GM12878 (cell line): Measurements from ENCODE around the gene SLC25A41. TPM values are rescaled to one million over a fixed set of nuclear protein-coding genes. Genes with fewer than 3 reads are reported as not detected.

Source experiments
- ATAC-seq: fragments of 200-7000 bp; cut with Tn5 transposase; 3 replicates; pipeline ENCODE4 v1.9.1; 2020; ENCODE audit warnings: mild to moderate bottlenecking, moderate library complexity
- BruUV-seq: library from RNA; stranded (reverse); fragments of 400-500 nt; replicated peaks from 2 replicates; lab custom pipeline; 2021; lab: Mats Ljungman, UMichigan
- CTCF ChIA-PET: fragments of 300-600 bp; sonication (Branson Sonifier 250); formaldehyde crosslinking; extraction: SDS; loops from one replicate; lab custom pipeline; 2021; ENCODE audit warnings: inconsistent platforms; lab: Yijun Ruan, JAX
- POLR2A ChIA-PET: fragments of 350-600 bp; formaldehyde crosslinking; extraction: SDS; loops from one replicate; lab custom pipeline; 2021; ENCODE audit warnings: inconsistent platforms; lab: Charles Lee
- RAD21 ChIA-PET: fragments of 300-600 bp; sonication (Branson Sonifier 250); formaldehyde crosslinking; loops from one replicate; lab custom pipeline; 2023; ENCODE audit warnings: antibody characterized with exemption; ENCODE audit not compliant: unreplicated experiment; lab: Charles Lee
- SMC1A ChIA-PET: fragments of 300-600 bp; sonication (Branson Sonifier 250); formaldehyde crosslinking; loops from one replicate; lab custom pipeline; 2023; ENCODE audit not compliant: unreplicated experiment, uncharacterized antibody; lab: Charles Lee
- DNase-seq: peaks from one replicate; pipeline ENCODE4 v3.0.0-alpha.2; 2011; ENCODE audit warnings: low read depth, low spot score
- FAIRE-seq: peaks from 3 replicates; lab custom pipeline; 2011; peaks lifted over from hg19 to GRCh38; lab: Jason Lieb, UNC
- H2AFZ ChIP-seq: 2 replicates; pipeline ENCODE4 v1.6.0; 2011; ENCODE audit warnings: low read depth, low read length, control low read depth; ENCODE audit not compliant: control insufficient read depth
- H3K27ac ChIP-seq: 2 replicates; pipeline ENCODE4 v1.5.1; 2011; ENCODE audit warnings: control low read depth; ENCODE audit not compliant: control insufficient read depth, insufficient read depth
- H3K27me3 ChIP-seq, 2 experiments: replicated peaks in 1 of 2; 2 replicates each; pipeline versions ENCODE4 v1.6.0 to v1.6.1; 2011; ENCODE audit warnings: low read length in 1 of 2; ENCODE audit not compliant: control insufficient read depth in 2 of 2, insufficient read depth in 2 of 2
- H3K36me3 ChIP-seq, 2 experiments: 2 replicates each; pipeline ENCODE4 v1.5.1; 2011; ENCODE audit warnings: low read length in 1 of 2; ENCODE audit not compliant: control insufficient read depth in 2 of 2, insufficient read depth in 2 of 2
- H3K4me1 ChIP-seq: 2 replicates; pipeline ENCODE4 v1.6.1; 2011; ENCODE audit warnings: mild to moderate bottlenecking, low read length, moderate library complexity, mixed read lengths; ENCODE audit not compliant: control insufficient read depth, insufficient read depth
- H3K4me2 ChIP-seq: 2 replicates; pipeline ENCODE4 v1.6.0; 2011; ENCODE audit warnings: control low read depth; ENCODE audit not compliant: control insufficient read depth, insufficient read depth
- H3K4me3 ChIP-seq: fragments of 200-600 bp; sonication (generic); 2 replicates; pipeline ENCODE4 v1.5.1; 2016
- H3K79me2 ChIP-seq: 2 replicates; pipeline ENCODE4 v1.6.0; 2011; ENCODE audit warnings: low read length; ENCODE audit not compliant: control insufficient read depth, insufficient read depth
- H3K9ac ChIP-seq: 2 replicates; pipeline ENCODE4 v1.8.0; 2011; ENCODE audit warnings: low read length, control low read depth, mixed read lengths; ENCODE audit not compliant: control insufficient read depth, insufficient read depth
- H3K9me3 ChIP-seq: replicated peaks from 3 replicates; pipeline ENCODE4 v1.5.1; 2011; ENCODE audit warnings: mild to moderate bottlenecking, low read length; ENCODE audit not compliant: control insufficient read depth, insufficient read depth
- H4K20me1 ChIP-seq: 2 replicates; pipeline ENCODE4 v1.6.0; 2011; ENCODE audit not compliant: control insufficient read depth, insufficient read depth
- ASH2L ChIP-seq: fragments of 300-600, 200-600 bp; sonication (generic); IDR thresholded peaks from 2 replicates; pipeline ENCODE4 v1.6.1; 2017; ENCODE audit warnings: low read depth, mild to moderate bottlenecking, borderline replicate concordance
- CHD4 ChIP-seq: fragments of 200-600 bp; sonication (generic); IDR thresholded peaks from 2 replicates; pipeline ENCODE4 v1.6.1; 2016; ENCODE audit warnings: mild to moderate bottlenecking
- DPF2 ChIP-seq: fragments of 450-650 bp; IDR thresholded peaks from 2 replicates; pipeline ENCODE4 v1.6.1; 2017; ENCODE audit warnings: mild to moderate bottlenecking
- RAD21 ChIP-seq: IDR thresholded peaks from 2 replicates; pipeline ENCODE4 v1.6.1; 2011; ENCODE audit warnings: mild to moderate bottlenecking, low read depth, low read length, moderate library complexity; ENCODE audit not compliant: insufficient read depth
- SMARCA5 ChIP-seq: fragments of 450-650 bp; IDR thresholded peaks from 2 replicates; pipeline ENCODE4 v1.6.1; 2017; ENCODE audit warnings: mild to moderate bottlenecking
- SPI1 ChIP-seq: IDR thresholded peaks from 2 replicates; pipeline ENCODE4 v1.6.1; 2011; ENCODE audit warnings: low read depth, mild to moderate bottlenecking, low read length, moderate library complexity, borderline replicate concordance; ENCODE audit not compliant: insufficient read depth
- SUPT20H ChIP-seq: IDR thresholded peaks from 2 replicates; pipeline ENCODE4 v1.6.1; 2011; ENCODE audit warnings: low read depth, mild to moderate bottlenecking, low read length, moderate library complexity, borderline replicate concordance; ENCODE audit not compliant: control insufficient read depth
- SUZ12 ChIP-seq: fragments of 200-600 bp; sonication (generic); IDR thresholded peaks from one replicate; pipeline ENCODE4 v1.6.1; 2018; ENCODE audit warnings: antibody characterized with exemption, mild to moderate bottlenecking; ENCODE audit not compliant: unreplicated experiment
- WGBS: methylation state at CpG from one replicate; pipeline ENCODE4 v1.1.6; 2016; ENCODE audit warnings: low lambda C conversion rate; ENCODE audit not compliant: insufficient replicate concordance, insufficient coverage; ENCODE audit errors: missing lambda C conversion rate; 5-methylcytosine and 5-hydroxymethylcytosine counted together
- in situ Hi-C: fragments of 300-500 bp; cut with MboI; formaldehyde crosslinking; loops from 9 replicates; pipeline ENCODE4 v1.14.3; 2018; ENCODE audit warnings: mixed read lengths
- intact Hi-C: fragments of 100-400 bp; cut with micrococcal nuclease; formaldehyde crosslinking; loops from one replicate; pipeline ENCODE4 v1.14.2; 2022; ENCODE audit not compliant: unreplicated experiment
- polyA plus RNA-seq, 11 experiments: library from polyadenylated mRNA; depleted of rRNA in 4 of 11; unstranded in 6 of 11; stranded (reverse) in 5 of 11; fragments of >200 nt; fragmentation: Nextera tagmentation in 4 of 11; fragmentation: Illumina TruSeq in 1 of 11; extraction: Ambion mirVana in 4 of 11; extraction: Trizol in 1 of 11; gene quantifications; 1 replicate in 1 of 11; 2 replicates in 10 of 11; pipeline versions ENCODE4 v1.2.1 to v1.2.3, GENCODE V29; 2011 to 2016; ENCODE audit warnings: inconsistent platforms in 2 of 11, missing spikeins in 2 of 11, low read depth in 1 of 11
- total RNA-seq, 4 experiments: library from RNA; depleted of rRNA in 3 of 4; stranded (reverse); fragments of >200 nt in 3 of 4; fragmentation: Illumina TruSeq in 1 of 4; extraction: Trizol in 1 of 4; gene quantifications; 2 replicates each; pipeline versions ENCODE4 v1.2.1 to v1.2.3, GENCODE V29; 2013 to 2021
- TF ChIP-seq, protein P1 (sequence below): fragments of 450-650 bp; IDR thresholded peaks from 2 replicates; pipeline ENCODE4 v1.6.1; 2018; ENCODE audit warnings: borderline replicate concordance, mild to moderate bottlenecking; ENCODE audit not compliant: partially characterized antibody
- TF ChIP-seq, protein P2 (sequence below): fragments of 150-350 bp; IDR thresholded peaks from 2 replicates; pipeline ENCODE4 v1.6.1; 2014; ENCODE audit warnings: mild to moderate bottlenecking, low read depth, low read length
- TF ChIP-seq, protein P3 (sequence below): IDR thresholded peaks from 2 replicates; pipeline ENCODE4 v1.6.1; 2011; ENCODE audit warnings: borderline replicate concordance, low read depth, mild to moderate bottlenecking, moderate library complexity, low read length; ENCODE audit not compliant: insufficient read depth, poor library complexity, severe bottlenecking
- TF ChIP-seq, protein P4 (sequence below): fragments of 450-650 bp; IDR thresholded peaks from 2 replicates; pipeline ENCODE4 v1.6.1; 2017; ENCODE audit warnings: mild to moderate bottlenecking, low read depth, inconsistent platforms; ENCODE audit not compliant: poor library complexity, severe bottlenecking
- TF ChIP-seq, protein P5 (sequence below): IDR thresholded peaks from 2 replicates; pipeline ENCODE4 v1.6.1; 2012; ENCODE audit warnings: mild to moderate bottlenecking, low read depth, low read length

SLC25A41 gene
- total and polyA plus RNA-seq, 10 of the 15 experiments (the other 5 are each of a cell fraction or from before 2014, with no cell fraction given) = 0.23 to 1.2 (median 0.43) TPM; not detected in 2

DNA sequence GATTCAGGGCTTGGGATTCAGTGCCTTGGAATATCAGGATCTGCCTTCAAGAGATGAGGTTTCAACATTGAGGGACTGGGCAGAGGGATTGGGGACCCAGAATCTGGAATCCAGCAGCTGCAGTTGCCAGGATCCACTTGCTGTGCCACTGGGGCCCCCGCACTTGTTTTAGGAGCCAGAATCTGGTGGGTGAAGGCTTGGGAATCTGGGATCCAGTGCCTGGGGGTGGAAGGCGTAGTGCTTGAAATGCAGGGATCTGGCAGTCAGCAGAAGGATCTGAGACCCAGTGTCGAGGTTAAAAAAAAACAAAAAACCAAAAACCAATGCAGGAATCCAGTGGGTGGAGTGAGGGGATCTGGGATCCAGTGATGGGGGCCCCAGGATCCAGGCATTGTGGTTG, 7.3 kb upstream of the SLC25A41 start:
- H2AFZ ChIP-seq = no peak overlapping the region
- no peak overlapping the region for H3K27ac ChIP-seq
- no peaks in the 10 kb centered on the region for H4K20me1 ChIP-seq
- WGBS = 95% methylated on average over 3 of the region's 3 CpGs
- in situ Hi-C loops = no loop called here
- ChIA-PET RAD21 (no interaction called here), POLR2A (no interaction called here), CTCF (no interaction called here), SMC1A (no interaction called here)
- no peaks in the 10 kb centered on the region for H3K4me1 ChIP-seq
- DNase-seq = no peak
- H3K36me3 ChIP-seq = no peaks in the 10 kb centered on the region; a peak in 1 of 4 replicates
- no peak for ATAC-seq
- H3K79me2 ChIP-seq = no peaks in the 10 kb centered on the region
- H3K4me3 ChIP-seq = no peak overlapping the region
- H3K4me2 ChIP-seq = no peak overlapping the region
- H3K27me3 ChIP-seq = no peaks in the 10 kb centered on the region
- H3K9ac ChIP-seq = no peak overlapping the region
- FAIRE-seq = no peak
- no TSS peak for BruUV-seq
- H3K9me3 ChIP-seq = no peaks in the 10 kb centered on the region
- intact Hi-C loops = no loop called here
- no peak for TF ChIP-seq ASH2L
- no peak for TF ChIP-seq SUPT20H
- TF ChIP-seq RAD21 = no peak
- TF ChIP-seq, protein P1, sequence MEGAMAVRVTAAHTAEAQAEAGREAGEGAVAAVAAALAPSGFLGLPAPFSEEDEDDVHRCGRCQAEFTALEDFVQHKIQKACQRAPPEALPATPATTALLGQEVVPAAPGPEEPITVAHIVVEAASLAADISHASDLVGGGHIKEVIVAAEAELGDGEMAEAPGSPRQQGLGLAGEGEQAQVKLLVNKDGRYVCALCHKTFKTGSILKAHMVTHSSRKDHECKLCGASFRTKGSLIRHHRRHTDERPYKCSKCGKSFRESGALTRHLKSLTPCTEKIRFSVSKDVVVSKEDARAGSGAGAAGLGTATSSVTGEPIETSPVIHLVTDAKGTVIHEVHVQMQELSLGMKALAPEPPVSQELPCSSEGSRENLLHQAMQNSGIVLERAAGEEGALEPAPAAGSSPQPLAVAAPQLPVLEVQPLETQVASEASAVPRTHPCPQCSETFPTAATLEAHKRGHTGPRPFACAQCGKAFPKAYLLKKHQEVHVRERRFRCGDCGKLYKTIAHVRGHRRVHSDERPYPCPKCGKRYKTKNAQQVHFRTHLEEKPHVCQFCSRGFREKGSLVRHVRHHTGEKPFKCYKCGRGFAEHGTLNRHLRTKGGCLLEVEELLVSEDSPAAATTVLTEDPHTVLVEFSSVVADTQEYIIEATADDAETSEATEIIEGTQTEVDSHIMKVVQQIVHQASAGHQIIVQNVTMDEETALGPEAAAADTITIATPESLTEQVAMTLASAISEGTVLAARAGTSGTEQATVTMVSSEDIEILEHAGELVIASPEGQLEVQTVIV = no peak
- TF ChIP-seq, protein P2, sequence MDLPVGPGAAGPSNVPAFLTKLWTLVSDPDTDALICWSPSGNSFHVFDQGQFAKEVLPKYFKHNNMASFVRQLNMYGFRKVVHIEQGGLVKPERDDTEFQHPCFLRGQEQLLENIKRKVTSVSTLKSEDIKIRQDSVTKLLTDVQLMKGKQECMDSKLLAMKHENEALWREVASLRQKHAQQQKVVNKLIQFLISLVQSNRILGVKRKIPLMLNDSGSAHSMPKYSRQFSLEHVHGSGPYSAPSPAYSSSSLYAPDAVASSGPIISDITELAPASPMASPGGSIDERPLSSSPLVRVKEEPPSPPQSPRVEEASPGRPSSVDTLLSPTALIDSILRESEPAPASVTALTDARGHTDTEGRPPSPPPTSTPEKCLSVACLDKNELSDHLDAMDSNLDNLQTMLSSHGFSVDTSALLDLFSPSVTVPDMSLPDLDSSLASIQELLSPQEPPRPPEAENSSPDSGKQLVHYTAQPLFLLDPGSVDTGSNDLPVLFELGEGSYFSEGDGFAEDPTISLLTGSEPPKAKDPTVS = no peak
- TF ChIP-seq, protein P3, sequence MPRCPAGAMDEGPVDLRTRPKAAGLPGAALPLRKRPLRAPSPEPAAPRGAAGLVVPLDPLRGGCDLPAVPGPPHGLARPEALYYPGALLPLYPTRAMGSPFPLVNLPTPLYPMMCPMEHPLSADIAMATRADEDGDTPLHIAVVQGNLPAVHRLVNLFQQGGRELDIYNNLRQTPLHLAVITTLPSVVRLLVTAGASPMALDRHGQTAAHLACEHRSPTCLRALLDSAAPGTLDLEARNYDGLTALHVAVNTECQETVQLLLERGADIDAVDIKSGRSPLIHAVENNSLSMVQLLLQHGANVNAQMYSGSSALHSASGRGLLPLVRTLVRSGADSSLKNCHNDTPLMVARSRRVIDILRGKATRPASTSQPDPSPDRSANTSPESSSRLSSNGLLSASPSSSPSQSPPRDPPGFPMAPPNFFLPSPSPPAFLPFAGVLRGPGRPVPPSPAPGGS = no peak
- TF ChIP-seq, protein P4, sequence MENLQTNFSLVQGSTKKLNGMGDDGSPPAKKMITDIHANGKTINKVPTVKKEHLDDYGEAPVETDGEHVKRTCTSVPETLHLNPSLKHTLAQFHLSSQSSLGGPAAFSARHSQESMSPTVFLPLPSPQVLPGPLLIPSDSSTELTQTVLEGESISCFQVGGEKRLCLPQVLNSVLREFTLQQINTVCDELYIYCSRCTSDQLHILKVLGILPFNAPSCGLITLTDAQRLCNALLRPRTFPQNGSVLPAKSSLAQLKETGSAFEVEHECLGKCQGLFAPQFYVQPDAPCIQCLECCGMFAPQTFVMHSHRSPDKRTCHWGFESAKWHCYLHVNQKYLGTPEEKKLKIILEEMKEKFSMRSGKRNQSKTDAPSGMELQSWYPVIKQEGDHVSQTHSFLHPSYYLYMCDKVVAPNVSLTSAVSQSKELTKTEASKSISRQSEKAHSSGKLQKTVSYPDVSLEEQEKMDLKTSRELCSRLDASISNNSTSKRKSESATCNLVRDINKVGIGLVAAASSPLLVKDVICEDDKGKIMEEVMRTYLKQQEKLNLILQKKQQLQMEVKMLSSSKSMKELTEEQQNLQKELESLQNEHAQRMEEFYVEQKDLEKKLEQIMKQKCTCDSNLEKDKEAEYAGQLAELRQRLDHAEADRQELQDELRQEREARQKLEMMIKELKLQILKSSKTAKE = no peak
- no peak for TF ChIP-seq SUZ12
- TF ChIP-seq, protein P5, sequence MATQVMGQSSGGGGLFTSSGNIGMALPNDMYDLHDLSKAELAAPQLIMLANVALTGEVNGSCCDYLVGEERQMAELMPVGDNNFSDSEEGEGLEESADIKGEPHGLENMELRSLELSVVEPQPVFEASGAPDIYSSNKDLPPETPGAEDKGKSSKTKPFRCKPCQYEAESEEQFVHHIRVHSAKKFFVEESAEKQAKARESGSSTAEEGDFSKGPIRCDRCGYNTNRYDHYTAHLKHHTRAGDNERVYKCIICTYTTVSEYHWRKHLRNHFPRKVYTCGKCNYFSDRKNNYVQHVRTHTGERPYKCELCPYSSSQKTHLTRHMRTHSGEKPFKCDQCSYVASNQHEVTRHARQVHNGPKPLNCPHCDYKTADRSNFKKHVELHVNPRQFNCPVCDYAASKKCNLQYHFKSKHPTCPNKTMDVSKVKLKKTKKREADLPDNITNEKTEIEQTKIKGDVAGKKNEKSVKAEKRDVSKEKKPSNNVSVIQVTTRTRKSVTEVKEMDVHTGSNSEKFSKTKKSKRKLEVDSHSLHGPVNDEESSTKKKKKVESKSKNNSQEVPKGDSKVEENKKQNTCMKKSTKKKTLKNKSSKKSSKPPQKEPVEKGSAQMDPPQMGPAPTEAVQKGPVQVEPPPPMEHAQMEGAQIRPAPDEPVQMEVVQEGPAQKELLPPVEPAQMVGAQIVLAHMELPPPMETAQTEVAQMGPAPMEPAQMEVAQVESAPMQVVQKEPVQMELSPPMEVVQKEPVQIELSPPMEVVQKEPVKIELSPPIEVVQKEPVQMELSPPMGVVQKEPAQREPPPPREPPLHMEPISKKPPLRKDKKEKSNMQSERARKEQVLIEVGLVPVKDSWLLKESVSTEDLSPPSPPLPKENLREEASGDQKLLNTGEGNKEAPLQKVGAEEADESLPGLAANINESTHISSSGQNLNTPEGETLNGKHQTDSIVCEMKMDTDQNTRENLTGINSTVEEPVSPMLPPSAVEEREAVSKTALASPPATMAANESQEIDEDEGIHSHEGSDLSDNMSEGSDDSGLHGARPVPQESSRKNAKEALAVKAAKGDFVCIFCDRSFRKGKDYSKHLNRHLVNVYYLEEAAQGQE = no peak
- TF ChIP-seq DPF2 = no peak
- no peak for TF ChIP-seq SPI1
- TF ChIP-seq SMARCA5 = no peak
- no peak for TF ChIP-seq CHD4
